NT2/D1 (cell line): ENCODE data around the gene KANSL1.

Experiments used
- DNase-seq: peaks from one replicate; pipeline ENCODE4 v3.0.0-alpha.2; 2011; ENCODE audit warnings: low read depth, low spot score
- H3K27me3 ChIP-seq: 2 replicates; pipeline ENCODE4 v1.6.0; 2011; ENCODE audit warnings: mild to moderate bottlenecking; ENCODE audit not compliant: insufficient read length, insufficient read depth
- H3K36me3 ChIP-seq: 2 replicates; pipeline ENCODE4 v1.6.1; 2011; ENCODE audit warnings: mild to moderate bottlenecking, low read length, mixed read lengths; ENCODE audit not compliant: insufficient read depth, insufficient read length
- H3K4me1 ChIP-seq: 2 replicates; pipeline ENCODE4 v1.5.1; 2011; ENCODE audit not compliant: insufficient read depth, insufficient read length
- H3K4me3 ChIP-seq: 2 replicates; pipeline ENCODE4 v1.5.1; 2011; ENCODE audit warnings: low read depth; ENCODE audit not compliant: insufficient read length
- H3K9ac ChIP-seq: 2 replicates; pipeline ENCODE4 v1.6.0; 2011; ENCODE audit warnings: low read depth; ENCODE audit not compliant: insufficient read length
- H3K9me3 ChIP-seq: 2 replicates; pipeline ENCODE4 v1.5.1; 2011; ENCODE audit warnings: mild to moderate bottlenecking, low read length; ENCODE audit not compliant: insufficient read depth
- SUZ12 ChIP-seq: IDR thresholded peaks from 2 replicates; pipeline ENCODE4 v1.6.1; 2011; ENCODE audit not compliant: insufficient read length, insufficient read depth; ENCODE audit errors: extremely low read depth
- YY1 ChIP-seq: IDR thresholded peaks from 2 replicates; pipeline ENCODE4 v1.6.1; 2011; ENCODE audit not compliant: insufficient read length, insufficient read depth
- ZNF274 ChIP-seq: IDR thresholded peaks from 2 replicates; pipeline ENCODE4 v1.6.1; 2011; ENCODE audit warnings: mild to moderate bottlenecking, low read depth, low read length

Gene KANSL1

GRCh38 chr17:46160169-46160568 is 33.1 kb downstream of the KANSL1 start:
- H3K36me3 ChIP-seq, result peaks cover 15% of the 10 kb centered on the region
- no peak for TF ChIP-seq YY1
- no peak for TF ChIP-seq SUZ12
- TF ChIP-seq ZNF274, result no peak
- H3K4me1 ChIP-seq, result no peaks in the 10 kb centered on the region
- H3K9ac ChIP-seq, result no peak overlapping the region
- no peaks in the 10 kb centered on the region for H3K27me3 ChIP-seq
- no peak overlapping the region for H3K4me3 ChIP-seq
- DNase-seq, result no peak
- H3K9me3 ChIP-seq, result no peaks in the 10 kb centered on the region

DNA sequence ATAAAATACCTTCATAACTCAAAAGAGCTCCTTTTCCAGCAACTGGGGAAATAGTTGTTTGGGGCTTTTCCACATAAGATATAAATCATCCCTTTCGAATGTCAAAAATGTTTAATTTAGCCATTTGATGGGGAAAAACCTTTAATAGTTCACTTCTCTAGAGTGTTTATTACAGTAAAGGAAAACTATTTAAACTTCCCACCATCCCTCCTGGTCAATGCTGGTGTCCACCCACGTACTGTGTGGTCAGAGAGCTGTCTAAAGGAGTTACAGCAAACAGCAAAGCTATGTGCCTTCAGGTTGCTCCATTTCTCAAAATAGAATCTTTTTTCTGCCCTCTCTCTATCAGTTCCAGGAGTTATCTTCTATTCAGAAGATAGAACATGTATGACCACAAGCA is 33.5 kb downstream of the KANSL1 start:
- Histone ChIP-seq H3K9me3 (no peaks in the 10 kb centered on the region), H3K9ac (no peak overlapping the region), H3K4me3 (no peak overlapping the region), H3K27me3 (no peaks in the 10 kb centered on the region), H3K4me1 (no peaks in the 10 kb centered on the region), H3K36me3 (peaks cover 13% of the 10 kb centered on the region)
- no peak for TF ChIP-seq SUZ12
- DNase-seq, result no peak

DNA sequence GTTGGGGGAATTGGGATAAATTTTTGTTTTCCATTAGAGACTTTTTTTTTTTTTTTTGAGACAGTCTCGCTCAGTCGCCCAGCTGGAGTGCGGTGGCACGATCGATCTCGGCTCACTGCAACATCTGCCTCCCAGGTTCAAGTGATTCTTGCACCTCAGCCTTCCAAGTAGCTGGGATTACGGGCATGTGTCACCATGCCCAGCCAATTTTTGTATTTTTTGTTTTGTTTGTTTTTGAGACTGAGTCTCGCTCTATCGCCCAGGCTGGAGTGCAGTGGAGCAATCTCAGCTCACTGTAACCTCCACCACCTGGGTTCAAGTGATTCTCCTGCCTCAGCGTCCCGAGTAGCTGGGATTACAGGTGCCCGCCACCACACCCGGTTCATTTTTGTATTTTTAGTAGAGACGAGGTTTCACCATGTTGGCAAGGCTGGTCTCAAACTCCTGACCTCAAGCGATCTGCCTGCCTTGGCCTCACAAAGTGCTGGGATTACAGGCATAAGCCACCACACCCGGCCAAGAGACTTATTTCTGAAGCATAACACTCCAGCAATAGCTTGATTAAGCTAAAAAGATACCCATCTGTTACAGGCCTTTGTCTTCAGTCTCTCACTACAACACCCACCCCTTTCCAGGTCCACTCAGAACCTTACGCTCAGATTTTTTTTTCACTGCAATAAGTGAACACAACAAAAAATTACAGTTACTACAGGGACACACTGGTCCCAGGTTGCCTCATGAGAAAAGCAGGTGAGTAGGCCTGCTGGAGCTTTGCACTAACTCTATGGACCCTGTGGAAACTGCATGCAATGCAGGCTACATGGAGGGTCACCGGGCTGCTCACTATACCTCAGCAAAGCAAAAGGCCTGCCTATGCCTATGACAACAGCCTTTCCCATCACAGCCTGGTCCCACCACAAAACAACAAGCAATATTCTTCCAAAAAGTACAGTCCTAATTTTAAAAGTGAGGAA is 34.6 kb downstream of the KANSL1 start:
- Histone ChIP-seq H3K9ac (no peak overlapping the region), H3K27me3 (no peaks in the 10 kb centered on the region), H3K4me1 (no peaks in the 10 kb centered on the region), H3K9me3 (no peaks in the 10 kb centered on the region), H3K4me3 (no peak overlapping the region), H3K36me3 (peaks cover 10% of the 10 kb centered on the region)
- DNase-seq, result no peak
- no peak for TF ChIP-seq YY1
- TF ChIP-seq SUZ12, result no peak
- TF ChIP-seq ZNF274, result no peak

DNA sequence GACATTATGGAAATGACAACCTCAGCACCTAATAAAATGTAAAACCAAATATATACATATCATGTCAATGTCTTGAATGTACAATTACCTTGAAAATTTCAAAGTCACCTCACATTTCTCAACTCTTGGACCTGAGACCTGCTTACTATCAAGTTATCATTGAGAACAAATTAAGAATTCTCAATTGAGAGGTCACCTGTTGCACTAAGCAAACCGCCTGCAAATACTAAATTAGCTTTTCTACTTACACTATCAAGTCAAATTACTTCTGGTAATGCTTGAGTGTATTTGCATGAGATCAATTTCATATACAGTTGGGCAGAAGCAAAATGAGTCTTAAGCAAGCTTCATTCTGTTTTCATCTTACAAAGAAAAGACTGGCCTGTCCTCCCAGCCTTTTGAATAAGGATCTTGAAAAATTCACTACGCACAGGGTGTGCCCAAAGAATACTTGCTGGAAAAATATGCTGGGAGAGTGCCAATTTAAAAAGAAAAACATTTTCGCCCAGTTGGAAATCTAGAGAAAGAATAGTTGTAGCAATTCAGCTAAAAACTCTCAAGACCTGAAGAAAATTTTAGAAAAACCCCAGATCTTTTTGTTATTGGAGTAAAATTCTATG is 35.7 kb downstream of the KANSL1 start:
- Histone ChIP-seq H3K36me3 (peaks cover 7% of the 10 kb centered on the region), H3K4me1 (no peaks in the 10 kb centered on the region), H3K9ac (no peak overlapping the region), H3K4me3 (no peak overlapping the region), H3K27me3 (no peaks in the 10 kb centered on the region), H3K9me3 (no peaks in the 10 kb centered on the region)
- TF ChIP-seq YY1, result no peak
- no peak for TF ChIP-seq SUZ12
- no peak for TF ChIP-seq ZNF274
- DNase-seq, result no peak

- no peak for DNase-seq
- no peaks in the 10 kb centered on the region for H3K9me3 ChIP-seq
- no peak overlapping the region for H3K9ac ChIP-seq
- H3K4me1 ChIP-seq, result no peaks in the 10 kb centered on the region
- H3K4me3 ChIP-seq, result no peak overlapping the region
- TF ChIP-seq YY1, result no peak
- TF ChIP-seq SUZ12, result no peak
- TF ChIP-seq ZNF274, result no peak
- peaks cover 7% of the 10 kb centered on the region for H3K36me3 ChIP-seq
- H3K27me3 ChIP-seq, result no peaks in the 10 kb centered on the region
Observed at GRCh38 chr17:46154151-46154816, 38.9 kb downstream of the KANSL1 start.

DNA sequence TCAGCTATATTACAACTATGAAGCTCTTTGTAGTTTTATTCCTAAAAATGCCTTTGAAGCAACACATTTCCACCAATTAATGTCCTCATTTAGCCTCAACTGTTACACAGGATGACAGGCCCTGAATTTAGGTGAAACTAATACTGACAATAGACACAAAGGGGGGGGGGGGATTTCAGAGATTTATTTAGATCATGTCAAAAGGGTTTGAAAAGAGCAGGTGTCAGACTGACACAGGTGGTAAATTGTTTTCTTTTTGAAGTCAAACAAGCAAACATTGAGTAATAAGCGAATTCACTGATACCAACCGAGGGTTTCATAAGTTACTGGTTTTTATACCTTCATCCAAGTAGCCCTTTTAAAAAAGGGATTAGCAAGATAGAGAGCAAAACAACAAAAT is 40.8 kb downstream of the KANSL1 start:
- no peaks in the 10 kb centered on the region for H3K27me3 ChIP-seq
- H3K9ac ChIP-seq, result no peak overlapping the region
- no peak for DNase-seq
- H3K36me3 ChIP-seq, result peaks cover 7% of the 10 kb centered on the region
- no peaks in the 10 kb centered on the region for H3K4me1 ChIP-seq
- H3K4me3 ChIP-seq, result no peak overlapping the region
- TF ChIP-seq YY1, result no peak
- no peak for TF ChIP-seq ZNF274
- TF ChIP-seq SUZ12, result no peak
- H3K9me3 ChIP-seq, result no peaks in the 10 kb centered on the region

- no peak for DNase-seq
- no peaks in the 10 kb centered on the region for H3K4me1 ChIP-seq
- no peak overlapping the region for H3K9ac ChIP-seq
- H3K9me3 ChIP-seq, result no peaks in the 10 kb centered on the region
- no peaks in the 10 kb centered on the region for H3K27me3 ChIP-seq
- H3K36me3 ChIP-seq, result peaks cover 7% of the 10 kb centered on the region
- TF ChIP-seq ZNF274, result no peak
- no peak for TF ChIP-seq SUZ12
- no peak for TF ChIP-seq YY1
- H3K4me3 ChIP-seq, result no peak overlapping the region
Observed at GRCh38 chr17:46151762-46152161, 41.5 kb downstream of the KANSL1 start.
